H1 (cell line): ENCODE results near the gene PLGRKT. TPM values are rescaled to one million over a fixed set of nuclear protein-coding genes. Genes with fewer than 3 reads are reported as not detected.

ENCODE experiments used
- CTCF ChIA-PET: fragments of 300-600 bp; sonication (Branson Sonifier 250); formaldehyde crosslinking; loops from one replicate; lab custom pipeline; 2021; ENCODE audit not compliant: partially characterized antibody; lab: Charles Lee
- POLR2A ChIA-PET: fragments of 300-600 bp; sonication (Branson Sonifier 250); formaldehyde crosslinking; loops from one replicate; lab custom pipeline; 2021; ENCODE audit warnings: inconsistent platforms; ENCODE audit not compliant: partially characterized antibody; lab: Charles Lee
- DNase-seq, 2 experiments: peaks; one replicate each; pipeline versions ENCODE4 v3.0.0 to v3.0.0-alpha.2; 2010 to 2022; ENCODE audit warnings: low spot score in 2 of 2, low read depth in 1 of 2, mixed read lengths in 1 of 2
- FAIRE-seq: peaks from 2 replicates; lab custom pipeline; 2011; peaks lifted over from hg19 to GRCh38; lab: Jason Lieb, UNC
- H2AFZ ChIP-seq: 2 replicates; pipeline ENCODE4 v1.8.1; 2012; ENCODE audit warnings: low read length, inconsistent platforms
- H2AK5ac ChIP-seq: 2 replicates; pipeline ENCODE4 v1.6.1; 2013; ENCODE audit warnings: low read depth, low read length
- H2BK120ac ChIP-seq: replicated peaks from 2 replicates; pipeline ENCODE3; 2013; ENCODE audit warnings: low read depth, low read length, inconsistent platforms
- H2BK12ac ChIP-seq: 2 replicates; pipeline ENCODE4 v1.6.1; 2013; ENCODE audit warnings: low read depth, low read length
- H2BK15ac ChIP-seq: 2 replicates; pipeline ENCODE4 v1.6.1; 2013; ENCODE audit warnings: low read length
- H2BK20ac ChIP-seq: 2 replicates; pipeline ENCODE4 v1.6.1; 2013; ENCODE audit warnings: low read length
- H2BK5ac ChIP-seq: 2 replicates; pipeline ENCODE4 v1.6.1; 2013; ENCODE audit warnings: low read depth, low read length
- H3K14ac ChIP-seq: 2 replicates; pipeline ENCODE4 v1.6.1; 2013; ENCODE audit warnings: inconsistent platforms; ENCODE audit not compliant: insufficient read length
- H3K18ac ChIP-seq: 2 replicates; pipeline ENCODE4 v1.6.1; 2013; ENCODE audit warnings: low read length; ENCODE audit errors: extremely low read depth
- H3K23ac ChIP-seq: 2 replicates; pipeline ENCODE4 v1.6.1; 2013; ENCODE audit warnings: inconsistent platforms; ENCODE audit not compliant: insufficient read length
- H3K23me2 ChIP-seq: 2 replicates; pipeline ENCODE4 v1.6.1; 2013; ENCODE audit warnings: low read depth, low read length
- H3K27ac ChIP-seq: 2 replicates; pipeline ENCODE4 v1.6.1; 2011; ENCODE audit warnings: low read depth, low read length, inconsistent platforms
- H3K27me3 ChIP-seq, 4 experiments: replicated peaks in 1 of 4; 1 replicate in 1 of 4; 2 replicates in 3 of 4; pipeline versions ENCODE4 v1.6.1 to v1.8.1; 2011 to 2013; ENCODE audit warnings: low read length in 3 of 4, mild to moderate bottlenecking in 3 of 4, inconsistent platforms in 2 of 4, mixed read lengths in 2 of 4, moderate library complexity in 1 of 4; ENCODE audit not compliant: control insufficient read depth in 3 of 4, insufficient read depth in 3 of 4; ENCODE audit errors: extremely low read depth in 1 of 4
- H3K36me3 ChIP-seq, 4 experiments: 2 replicates each; pipeline versions ENCODE4 v1.6.1 to v1.8.1; 2011 to 2013; ENCODE audit warnings: mild to moderate bottlenecking in 4 of 4, low read length in 3 of 4, moderate library complexity in 2 of 4, control low read depth in 1 of 4, inconsistent platforms in 1 of 4; ENCODE audit not compliant: insufficient read depth in 4 of 4, control insufficient read depth in 2 of 4
- H3K4ac ChIP-seq: replicated peaks from 2 replicates; pipeline ENCODE3; 2013; ENCODE audit warnings: low read length, low read depth, mixed read lengths, inconsistent platforms; ENCODE audit not compliant: insufficient read length
- H3K4me1 ChIP-seq, 4 experiments: replicated peaks in 1 of 4; 1 replicate in 1 of 4; 2 replicates in 3 of 4; pipeline versions ENCODE4 v1.6.1 to v1.8.1; 2011 to 2013; ENCODE audit warnings: low read length in 3 of 4, inconsistent platforms in 2 of 4, mixed read lengths in 1 of 4; ENCODE audit not compliant: insufficient read depth in 4 of 4, control insufficient read depth in 3 of 4
- H3K4me2 ChIP-seq, 2 experiments: 2 replicates each; pipeline versions ENCODE4 v1.6.1 to v1.8.1; 2011 to 2013; ENCODE audit warnings: low read depth in 2 of 2, low read length in 2 of 2, control low read depth in 1 of 2, inconsistent platforms in 1 of 2, mild to moderate bottlenecking in 1 of 2; ENCODE audit not compliant: insufficient read depth in 1 of 2
- H3K4me3 ChIP-seq, 4 experiments: fragments of 200-600, 300-600 bp in 1 of 4; sonication (generic), shearing (Covaris generic), sonication (Bioruptor Twin) in 1 of 4; 2 replicates each; pipeline versions ENCODE4 v1.5.1 to v1.8.1; 2011 to 2016; ENCODE audit warnings: low read length in 4 of 4, low read depth in 3 of 4, control low read depth in 2 of 4, inconsistent platforms in 2 of 4, mild to moderate bottlenecking in 2 of 4, mixed read lengths in 1 of 4, moderate library complexity in 1 of 4; ENCODE audit not compliant: insufficient read depth in 2 of 4; ENCODE audit errors: extremely low read depth in 1 of 4
- H3K56ac ChIP-seq: replicated peaks from 2 replicates; pipeline ENCODE3; 2013; ENCODE audit warnings: low read depth, mild to moderate bottlenecking, mixed read lengths, low read length, inconsistent platforms; ENCODE audit not compliant: insufficient read length
- H3K79me1 ChIP-seq: 2 replicates; pipeline ENCODE4 v1.6.1; 2013; ENCODE audit warnings: low read depth, low read length, control low read depth
- H3K79me2 ChIP-seq, 2 experiments: 2 replicates each; pipeline versions ENCODE4 v1.6.1 to v1.8.1; 2012 to 2013; ENCODE audit warnings: low read length in 2 of 2, mild to moderate bottlenecking in 2 of 2, inconsistent platforms in 1 of 2; ENCODE audit not compliant: insufficient read depth in 2 of 2, control insufficient read depth in 1 of 2
- H3K9ac ChIP-seq, 4 experiments: replicated peaks in 1 of 4; 1 replicate in 1 of 4; 2 replicates in 3 of 4; pipeline versions ENCODE4 v1.6.1 to v1.8.1; 2011 to 2013; ENCODE audit warnings: low read depth in 3 of 4, low read length in 3 of 4, control low read depth in 2 of 4, mild to moderate bottlenecking in 2 of 4, moderate library complexity in 2 of 4, inconsistent platforms in 1 of 4; ENCODE audit errors: extremely low read depth in 1 of 4
- H3K9me3 ChIP-seq, 2 experiments: 2 replicates each; pipeline versions ENCODE4 v1.6.1 to v1.8.1; 2012 to 2013; ENCODE audit warnings: mild to moderate bottlenecking in 2 of 2, moderate library complexity in 2 of 2, control low read depth in 1 of 2, inconsistent platforms in 1 of 2, low read depth in 1 of 2, low read length in 1 of 2, mixed read lengths in 1 of 2; ENCODE audit not compliant: insufficient read depth in 2 of 2
- H4K20me1 ChIP-seq, 2 experiments: replicated peaks in 1 of 2; 2 replicates each; pipeline versions ENCODE3 to v1.8.1; 2011 to 2013; ENCODE audit warnings: inconsistent platforms in 2 of 2, low read length in 2 of 2, mild to moderate bottlenecking in 1 of 2; ENCODE audit not compliant: insufficient read depth in 2 of 2, control insufficient read depth in 1 of 2
- H4K5ac ChIP-seq: 2 replicates; pipeline ENCODE4 v1.6.1; 2013; ENCODE audit warnings: low read length, low read depth, mixed read lengths, inconsistent platforms; ENCODE audit not compliant: insufficient read length
- H4K8ac ChIP-seq: 2 replicates; pipeline ENCODE4 v1.8.0; 2013; ENCODE audit warnings: mild to moderate bottlenecking, moderate library complexity, low read length, inconsistent platforms; ENCODE audit not compliant: insufficient read depth; ENCODE audit errors: extremely low read depth
- H4K91ac ChIP-seq: replicated peaks from 2 replicates; pipeline ENCODE3; 2013; ENCODE audit warnings: low read length, mixed read lengths, inconsistent platforms; ENCODE audit not compliant: insufficient read length
- BRCA1 ChIP-seq: IDR thresholded peaks from 2 replicates; pipeline ENCODE4 v1.6.1; 2012; ENCODE audit warnings: low read depth, low read length, improper control_type of control experiment
- EGR1 ChIP-seq: IDR thresholded peaks from 2 replicates; pipeline ENCODE4 v1.6.1; 2011; ENCODE audit warnings: low read depth, low read length, borderline replicate concordance
- HDAC2 ChIP-seq, 2 experiments: fragments of 300-600 bp in 1 of 2; sonication (generic) in 1 of 2; IDR thresholded peaks; 2 replicates each; pipeline ENCODE4 v1.6.1; 2011 to 2012; ENCODE audit warnings: low read depth in 2 of 2, low read length in 2 of 2, mild to moderate bottlenecking in 2 of 2, moderate library complexity in 2 of 2, borderline replicate concordance in 1 of 2, inconsistent platforms in 1 of 2
- HDAC6 ChIP-seq: IDR thresholded peaks from one replicate; pipeline ENCODE4 v1.7.1; 2012; ENCODE audit warnings: low read depth, mild to moderate bottlenecking, inconsistent platforms, low read length, moderate library complexity
- KDM5A ChIP-seq: fragments of 200-600 bp; IDR thresholded peaks from 2 replicates; pipeline ENCODE4 v1.7.1; 2012; ENCODE audit warnings: mild to moderate bottlenecking, low read length, inconsistent platforms, mixed read lengths
- NRF1 ChIP-seq: IDR thresholded peaks from 2 replicates; pipeline ENCODE4 v1.6.1; 2011; ENCODE audit warnings: mild to moderate bottlenecking, low read depth, low read length, improper control_type of control experiment
- POU5F1 ChIP-seq: IDR thresholded peaks from 2 replicates; pipeline ENCODE4 v1.6.1; 2011; ENCODE audit warnings: low read depth, mild to moderate bottlenecking, low read length, moderate library complexity
- SAP30 ChIP-seq: fragments of 300-600 bp; sonication (generic); IDR thresholded peaks from 2 replicates; pipeline ENCODE4 v1.7.1; 2012; ENCODE audit warnings: low read length, moderate library complexity, mild to moderate bottlenecking, inconsistent platforms; ENCODE audit not compliant: insufficient read depth, insufficient replicate concordance
- SP4 ChIP-seq: IDR thresholded peaks from 2 replicates; pipeline ENCODE4 v1.6.1; 2012; ENCODE audit warnings: low read length, inconsistent platforms
- SRF ChIP-seq: IDR thresholded peaks from 2 replicates; pipeline ENCODE4 v1.6.1; 2011; ENCODE audit warnings: mild to moderate bottlenecking, low read depth, low read length, moderate library complexity
- TBP ChIP-seq: IDR thresholded peaks from 2 replicates; pipeline ENCODE4 v1.6.1; 2011; ENCODE audit warnings: low read depth, low read length, improper control_type of control experiment
- ZNF274 ChIP-seq: IDR thresholded peaks from 2 replicates; pipeline ENCODE4 v1.7.0; 2012; ENCODE audit warnings: low read length, borderline replicate concordance; ENCODE audit errors: extremely low read depth
- WGBS, 2 experiments: shearing (Covaris generic) in 1 of 2; methylation state at CpG; one replicate each; pipeline versions ENCODE4 v1.1.6 to v1.1.7; 2013 to 2015; ENCODE audit warnings: low lambda C conversion rate in 2 of 2, mixed read lengths in 2 of 2, inconsistent platforms in 1 of 2, low coverage in 1 of 2, missing lambda C conversion rate in 1 of 2; ENCODE audit not compliant: insufficient replicate concordance in 2 of 2, insufficient coverage in 1 of 2, insufficient read length in 1 of 2; ENCODE audit errors: extremely low coverage in 1 of 2, missing lambda C conversion rate in 1 of 2; 5-methylcytosine and 5-hydroxymethylcytosine counted together
- polyA plus RNA-seq, 7 experiments: library from polyadenylated mRNA; depleted of rRNA in 3 of 7; stranded (reverse) in 5 of 7; unstranded in 2 of 7; fragments of >200 nt in 5 of 7; fragments of 200-250 nt in 2 of 7; gene quantifications; 1 replicate in 5 of 7; 2 replicates in 1 of 7; 4 replicates in 1 of 7; pipeline versions ENCODE4 v1.2.1 to v1.2.3, GENCODE V29; 2011 to 2013; ENCODE audit warnings: missing spikeins in 2 of 7, mixed read lengths in 2 of 7
- total RNA-seq: library from RNA; stranded (reverse); fragmentation: NEBNext Ultra II Directional; extraction: Animal tissue kit (Norgen Biotek cat#: 25700); gene quantifications from 2 replicates; pipeline ENCODE4 v1.2.1, GENCODE V29; 2021

Gene PLGRKT
- total and polyA plus RNA-seq, 2 of the 8 experiments (the other 6 are each of a cell fraction or from before 2014, with no cell fraction given) = 5.4 to 15.7 TPM

GRCh38 chr9:5460157-5460556, 22.4 kb upstream of the PLGRKT start:
- Histone ChIP-seq H3K4ac (no peak overlapping the region), H3K9ac (no peak overlapping the region), H2AK5ac (no peak overlapping the region), H2BK12ac (no peak overlapping the region), H3K4me1 (peaks cover 0 to 4% (median 1%) of the 10 kb centered on the region in 4 experiments; a peak in 2 of 7 replicates), H2BK5ac (no peak overlapping the region), H2BK120ac (no peak overlapping the region), H4K91ac (no peak overlapping the region), H3K4me2 (no peak overlapping the region), H4K8ac (no peak overlapping the region), H2AFZ (no peak overlapping the region), H2BK20ac (no peak overlapping the region), H4K20me1 (no peaks in the 10 kb centered on the region), H3K79me2 (no peaks in the 10 kb centered on the region), H3K9me3 (no peaks in the 10 kb centered on the region), H3K56ac (no peak overlapping the region), H3K36me3 (no peaks in the 10 kb centered on the region), H4K5ac (no peak overlapping the region), H3K27ac (no peak overlapping the region), H3K79me1 (no peaks in the 10 kb centered on the region), H3K14ac (no peak overlapping the region), H2BK15ac (no peak overlapping the region), H3K18ac (no peak overlapping the region), H3K4me3 (no peak overlapping the region), H3K23ac (no peak overlapping the region), H3K27me3 (no peaks in the 10 kb centered on the region), H3K23me2 (no peaks in the 10 kb centered on the region)
- DNase-seq (no peak), FAIRE-seq (no peak)
- no peak for TF ChIP-seq POU5F1
- TF ChIP-seq EGR1 = no peak
- TF ChIP-seq NRF1 = no peak
- TF ChIP-seq BRCA1 = no peak
- no peak for TF ChIP-seq SAP30
- no peak for TF ChIP-seq TBP
- no peak for TF ChIP-seq SP4
- no peak for TF ChIP-seq KDM5A
- TF ChIP-seq SRF = no peak
- TF ChIP-seq ZNF274 = no peak
- no peak for TF ChIP-seq HDAC2 (IDR thresholded peaks at IDR 0.05; ENCODE audit: borderline replicate concordance in 1 of 2, low read depth in 2 of 2, low read length in 2 of 2)
- TF ChIP-seq HDAC6 = no peak
- CTCF ChIA-PET = interaction anchor here (0.5 to 1.6 kb wide), 4 partner anchors 10 to 500 kb away, joined by 3 to 4 read pairs (median 3); partner anchors contain the start of gene CD274
- WGBS, 2 experiments = 100% methylated on average over 1 of the region's 1 CpG; no CpG with 5 or more reads in 1 of the 2 experiments
- POLR2A ChIA-PET = no interaction called here
